DMS114 treated with DMSO at 0.1 percent for 48 hours (cell line): ENCODE measurements around the gene BPNT1.

ENCODE experiments used
- DNase-seq: peaks from one replicate; lab custom pipeline; 2025; ENCODE audit not compliant: unreplicated experiment; lab: John Stamatoyannopoulos, UW

Gene BPNT1

DNA sequence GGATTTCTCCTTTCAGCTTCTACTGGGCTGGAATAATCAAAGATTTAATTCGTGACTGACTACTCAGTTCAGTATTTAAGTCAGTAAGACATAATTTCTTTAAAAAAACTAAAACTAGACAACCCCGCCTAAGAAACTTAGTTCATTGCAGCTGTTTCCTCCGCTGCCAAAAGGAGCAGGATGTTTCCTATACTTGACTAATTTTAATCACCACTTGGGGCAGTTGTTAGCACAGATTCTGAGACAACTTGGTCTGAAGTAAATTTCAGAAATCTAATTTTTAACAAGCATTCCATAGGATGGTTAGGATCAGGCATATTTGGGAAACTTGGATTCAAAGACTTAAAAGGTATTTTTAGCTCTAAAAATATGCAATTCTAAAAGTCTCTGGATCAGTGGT is 77.3 kb downstream of the BPNT1 start:
- no peak for DNase-seq

DNA sequence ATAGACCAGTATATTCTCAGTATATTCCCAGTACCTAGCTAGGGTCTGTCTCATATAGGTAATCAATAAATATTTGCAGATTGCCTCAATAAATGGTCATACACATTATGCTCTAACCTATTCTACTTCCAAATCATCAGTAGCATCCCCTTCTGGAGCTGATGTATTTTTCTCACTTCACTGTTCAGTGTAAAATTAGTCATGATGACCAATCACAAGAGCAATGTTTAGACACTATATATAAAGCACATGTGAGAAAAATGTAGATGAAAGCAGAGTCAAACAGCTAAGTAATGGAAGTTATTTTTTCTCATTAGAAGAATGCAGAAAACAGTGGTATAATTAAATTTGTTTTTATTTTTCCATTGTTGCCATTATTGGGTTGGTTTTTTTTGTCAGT is 78.0 kb downstream of the BPNT1 start:
- DNase-seq: no peak
